H1 (cell line): ENCODE measurements around the gene ZNHIT3. TPM values are rescaled to one million over a fixed set of nuclear protein-coding genes. Genes with fewer than 3 reads are reported as not detected.

Experiments used
- CTCF ChIA-PET: fragments of 300-600 bp; sonication (Branson Sonifier 250); formaldehyde crosslinking; loops from one replicate; lab custom pipeline; 2021; ENCODE audit not compliant: partially characterized antibody; lab: Charles Lee
- POLR2A ChIA-PET: fragments of 300-600 bp; sonication (Branson Sonifier 250); formaldehyde crosslinking; loops from one replicate; lab custom pipeline; 2021; ENCODE audit warnings: inconsistent platforms; ENCODE audit not compliant: partially characterized antibody; lab: Charles Lee
- DNase-seq, 2 experiments: peaks; one replicate each; pipeline versions ENCODE4 v3.0.0 to v3.0.0-alpha.2; 2010 to 2022; ENCODE audit warnings: low spot score in 2 of 2, low read depth in 1 of 2, mixed read lengths in 1 of 2
- FAIRE-seq: peaks from 2 replicates; lab custom pipeline; 2011; peaks lifted over from hg19 to GRCh38; lab: Jason Lieb, UNC
- H2AFZ ChIP-seq: 2 replicates; pipeline ENCODE4 v1.8.1; 2012; ENCODE audit warnings: low read length, inconsistent platforms
- H2AK5ac ChIP-seq: 2 replicates; pipeline ENCODE4 v1.6.1; 2013; ENCODE audit warnings: low read depth, low read length
- H2BK120ac ChIP-seq: replicated peaks from 2 replicates; pipeline ENCODE3; 2013; ENCODE audit warnings: low read depth, low read length, inconsistent platforms
- H2BK12ac ChIP-seq: 2 replicates; pipeline ENCODE4 v1.6.1; 2013; ENCODE audit warnings: low read depth, low read length
- H2BK15ac ChIP-seq: 2 replicates; pipeline ENCODE4 v1.6.1; 2013; ENCODE audit warnings: low read length
- H2BK20ac ChIP-seq: 2 replicates; pipeline ENCODE4 v1.6.1; 2013; ENCODE audit warnings: low read length
- H2BK5ac ChIP-seq: 2 replicates; pipeline ENCODE4 v1.6.1; 2013; ENCODE audit warnings: low read depth, low read length
- H3K14ac ChIP-seq: 2 replicates; pipeline ENCODE4 v1.6.1; 2013; ENCODE audit warnings: inconsistent platforms; ENCODE audit not compliant: insufficient read length
- H3K18ac ChIP-seq: 2 replicates; pipeline ENCODE4 v1.6.1; 2013; ENCODE audit warnings: low read length; ENCODE audit errors: extremely low read depth
- H3K23ac ChIP-seq: 2 replicates; pipeline ENCODE4 v1.6.1; 2013; ENCODE audit warnings: inconsistent platforms; ENCODE audit not compliant: insufficient read length
- H3K23me2 ChIP-seq: 2 replicates; pipeline ENCODE4 v1.6.1; 2013; ENCODE audit warnings: low read depth, low read length
- H3K27ac ChIP-seq: 2 replicates; pipeline ENCODE4 v1.6.1; 2011; ENCODE audit warnings: low read depth, low read length, inconsistent platforms
- H3K27me3 ChIP-seq, 4 experiments: replicated peaks in 1 of 4; 1 replicate in 1 of 4; 2 replicates in 3 of 4; pipeline versions ENCODE4 v1.6.1 to v1.8.1; 2011 to 2013; ENCODE audit warnings: low read length in 3 of 4, mild to moderate bottlenecking in 3 of 4, inconsistent platforms in 2 of 4, mixed read lengths in 2 of 4, moderate library complexity in 1 of 4; ENCODE audit not compliant: control insufficient read depth in 3 of 4, insufficient read depth in 3 of 4; ENCODE audit errors: extremely low read depth in 1 of 4
- H3K36me3 ChIP-seq, 4 experiments: 2 replicates each; pipeline versions ENCODE4 v1.6.1 to v1.8.1; 2011 to 2013; ENCODE audit warnings: mild to moderate bottlenecking in 4 of 4, low read length in 3 of 4, moderate library complexity in 2 of 4, control low read depth in 1 of 4, inconsistent platforms in 1 of 4; ENCODE audit not compliant: insufficient read depth in 4 of 4, control insufficient read depth in 2 of 4
- H3K4ac ChIP-seq: replicated peaks from 2 replicates; pipeline ENCODE3; 2013; ENCODE audit warnings: low read length, low read depth, mixed read lengths, inconsistent platforms; ENCODE audit not compliant: insufficient read length
- H3K4me1 ChIP-seq, 4 experiments: replicated peaks in 1 of 4; 1 replicate in 1 of 4; 2 replicates in 3 of 4; pipeline versions ENCODE4 v1.6.1 to v1.8.1; 2011 to 2013; ENCODE audit warnings: low read length in 3 of 4, inconsistent platforms in 2 of 4, mixed read lengths in 1 of 4; ENCODE audit not compliant: insufficient read depth in 4 of 4, control insufficient read depth in 3 of 4
- H3K4me2 ChIP-seq, 2 experiments: 2 replicates each; pipeline versions ENCODE4 v1.6.1 to v1.8.1; 2011 to 2013; ENCODE audit warnings: low read depth in 2 of 2, low read length in 2 of 2, control low read depth in 1 of 2, inconsistent platforms in 1 of 2, mild to moderate bottlenecking in 1 of 2; ENCODE audit not compliant: insufficient read depth in 1 of 2
- H3K4me3 ChIP-seq, 4 experiments: fragments of 200-600, 300-600 bp in 1 of 4; sonication (generic), shearing (Covaris generic), sonication (Bioruptor Twin) in 1 of 4; 2 replicates each; pipeline versions ENCODE4 v1.5.1 to v1.8.1; 2011 to 2016; ENCODE audit warnings: low read length in 4 of 4, low read depth in 3 of 4, control low read depth in 2 of 4, inconsistent platforms in 2 of 4, mild to moderate bottlenecking in 2 of 4, mixed read lengths in 1 of 4, moderate library complexity in 1 of 4; ENCODE audit not compliant: insufficient read depth in 2 of 4; ENCODE audit errors: extremely low read depth in 1 of 4
- H3K56ac ChIP-seq: replicated peaks from 2 replicates; pipeline ENCODE3; 2013; ENCODE audit warnings: low read depth, mild to moderate bottlenecking, mixed read lengths, low read length, inconsistent platforms; ENCODE audit not compliant: insufficient read length
- H3K79me1 ChIP-seq: 2 replicates; pipeline ENCODE4 v1.6.1; 2013; ENCODE audit warnings: low read depth, low read length, control low read depth
- H3K79me2 ChIP-seq, 2 experiments: 2 replicates each; pipeline versions ENCODE4 v1.6.1 to v1.8.1; 2012 to 2013; ENCODE audit warnings: low read length in 2 of 2, mild to moderate bottlenecking in 2 of 2, inconsistent platforms in 1 of 2; ENCODE audit not compliant: insufficient read depth in 2 of 2, control insufficient read depth in 1 of 2
- H3K9ac ChIP-seq, 4 experiments: replicated peaks in 1 of 4; 1 replicate in 1 of 4; 2 replicates in 3 of 4; pipeline versions ENCODE4 v1.6.1 to v1.8.1; 2011 to 2013; ENCODE audit warnings: low read depth in 3 of 4, low read length in 3 of 4, control low read depth in 2 of 4, mild to moderate bottlenecking in 2 of 4, moderate library complexity in 2 of 4, inconsistent platforms in 1 of 4; ENCODE audit errors: extremely low read depth in 1 of 4
- H3K9me3 ChIP-seq, 2 experiments: 2 replicates each; pipeline versions ENCODE4 v1.6.1 to v1.8.1; 2012 to 2013; ENCODE audit warnings: mild to moderate bottlenecking in 2 of 2, moderate library complexity in 2 of 2, control low read depth in 1 of 2, inconsistent platforms in 1 of 2, low read depth in 1 of 2, low read length in 1 of 2, mixed read lengths in 1 of 2; ENCODE audit not compliant: insufficient read depth in 2 of 2
- H4K20me1 ChIP-seq, 2 experiments: replicated peaks in 1 of 2; 2 replicates each; pipeline versions ENCODE3 to v1.8.1; 2011 to 2013; ENCODE audit warnings: inconsistent platforms in 2 of 2, low read length in 2 of 2, mild to moderate bottlenecking in 1 of 2; ENCODE audit not compliant: insufficient read depth in 2 of 2, control insufficient read depth in 1 of 2
- H4K5ac ChIP-seq: 2 replicates; pipeline ENCODE4 v1.6.1; 2013; ENCODE audit warnings: low read length, low read depth, mixed read lengths, inconsistent platforms; ENCODE audit not compliant: insufficient read length
- H4K8ac ChIP-seq: 2 replicates; pipeline ENCODE4 v1.8.0; 2013; ENCODE audit warnings: mild to moderate bottlenecking, moderate library complexity, low read length, inconsistent platforms; ENCODE audit not compliant: insufficient read depth; ENCODE audit errors: extremely low read depth
- H4K91ac ChIP-seq: replicated peaks from 2 replicates; pipeline ENCODE3; 2013; ENCODE audit warnings: low read length, mixed read lengths, inconsistent platforms; ENCODE audit not compliant: insufficient read length
- BRCA1 ChIP-seq: IDR thresholded peaks from 2 replicates; pipeline ENCODE4 v1.6.1; 2012; ENCODE audit warnings: low read depth, low read length, improper control_type of control experiment
- CBX5 ChIP-seq: fragments of 300-800, 300-1000 bp; sonication (generic); IDR thresholded peaks from 2 replicates; pipeline ENCODE4 v1.7.1; 2016; ENCODE audit warnings: antibody characterized with exemption, low read length, low read depth
- EZH2 ChIP-seq: fragments of 200-600 bp; sonication (generic); IDR thresholded peaks from 2 replicates; pipeline ENCODE4 v1.7.1; 2012; ENCODE audit warnings: low read depth, mild to moderate bottlenecking, moderate library complexity, low read length, inconsistent platforms; ENCODE audit not compliant: severe bottlenecking
- HDAC2 ChIP-seq, 2 experiments: fragments of 300-600 bp in 1 of 2; sonication (generic) in 1 of 2; IDR thresholded peaks; 2 replicates each; pipeline ENCODE4 v1.6.1; 2011 to 2012; ENCODE audit warnings: low read depth in 2 of 2, low read length in 2 of 2, mild to moderate bottlenecking in 2 of 2, moderate library complexity in 2 of 2, borderline replicate concordance in 1 of 2, inconsistent platforms in 1 of 2
- KDM4A ChIP-seq: IDR thresholded peaks from one replicate; pipeline ENCODE4 v1.7.1; 2012; ENCODE audit warnings: low read depth, mild to moderate bottlenecking, moderate library complexity, low read length, inconsistent platforms; ENCODE audit not compliant: severe bottlenecking
- NANOG ChIP-seq: IDR thresholded peaks from 2 replicates; pipeline ENCODE4 v1.6.1; 2011; ENCODE audit warnings: low read length, low read depth, mild to moderate bottlenecking, inconsistent platforms; ENCODE audit not compliant: insufficient read depth, poor library complexity, severe bottlenecking
- POLR2AphosphoS5 ChIP-seq: IDR thresholded peaks from 2 replicates; pipeline ENCODE4 v1.6.1; 2011; ENCODE audit warnings: low read depth, low read length
- TEAD4 ChIP-seq: IDR thresholded peaks from 2 replicates; pipeline ENCODE4 v1.6.1; 2012; ENCODE audit warnings: low read depth, low read length, inconsistent platforms, mixed read lengths
- WGBS, 2 experiments: shearing (Covaris generic) in 1 of 2; methylation state at CpG; one replicate each; pipeline versions ENCODE4 v1.1.6 to v1.1.7; 2013 to 2015; ENCODE audit warnings: low lambda C conversion rate in 2 of 2, mixed read lengths in 2 of 2, inconsistent platforms in 1 of 2, low coverage in 1 of 2, missing lambda C conversion rate in 1 of 2; ENCODE audit not compliant: insufficient replicate concordance in 2 of 2, insufficient coverage in 1 of 2, insufficient read length in 1 of 2; ENCODE audit errors: extremely low coverage in 1 of 2, missing lambda C conversion rate in 1 of 2; 5-methylcytosine and 5-hydroxymethylcytosine counted together
- polyA plus RNA-seq, 7 experiments: library from polyadenylated mRNA; depleted of rRNA in 3 of 7; stranded (reverse) in 5 of 7; unstranded in 2 of 7; fragments of >200 nt in 5 of 7; fragments of 200-250 nt in 2 of 7; gene quantifications; 1 replicate in 5 of 7; 2 replicates in 1 of 7; 4 replicates in 1 of 7; pipeline versions ENCODE4 v1.2.1 to v1.2.3, GENCODE V29; 2011 to 2013; ENCODE audit warnings: missing spikeins in 2 of 7, mixed read lengths in 2 of 7
- total RNA-seq: library from RNA; stranded (reverse); fragmentation: NEBNext Ultra II Directional; extraction: Animal tissue kit (Norgen Biotek cat#: 25700); gene quantifications from 2 replicates; pipeline ENCODE4 v1.2.1, GENCODE V29; 2021

Gene ZNHIT3
- total and polyA plus RNA-seq, 2 of the 8 experiments (the other 6 are each of a cell fraction or from before 2014, with no cell fraction given), result 59.1 to 147 TPM

DNA sequence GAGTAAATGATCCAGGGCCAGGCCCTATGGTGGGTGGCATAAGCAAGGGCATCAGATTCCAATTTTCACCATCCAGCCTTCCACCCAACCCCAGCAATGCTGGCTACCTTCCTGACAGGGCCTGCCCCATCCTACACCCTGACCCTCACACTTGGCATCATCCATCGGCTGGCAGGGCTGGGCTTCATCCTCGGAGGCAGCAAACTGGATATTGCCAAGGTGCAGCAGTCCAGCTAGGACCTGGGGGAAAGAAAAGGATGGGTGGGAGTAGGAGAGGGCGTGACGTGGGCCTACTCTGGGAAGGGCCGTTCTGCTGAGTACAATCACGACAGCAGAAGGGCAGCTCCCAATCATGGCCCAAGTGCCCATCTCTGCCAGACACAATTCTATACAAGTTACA is 24.7 kb downstream of the ZNHIT3 start:
- no peaks in the 10 kb centered on the region for H3K79me1 ChIP-seq
- H3K4ac ChIP-seq, result no peak overlapping the region
- H3K9me3 ChIP-seq, result no peaks in the 10 kb centered on the region
- H3K14ac ChIP-seq, result no peak overlapping the region
- H2BK15ac ChIP-seq, result no peak overlapping the region
- H3K23ac ChIP-seq, result no peak overlapping the region
- FAIRE-seq (no peak), DNase-seq (no peak)
- no peak overlapping the region for H3K56ac ChIP-seq
- H2BK12ac ChIP-seq, result no peak overlapping the region
- H3K4me1 ChIP-seq, result no peaks in the 10 kb centered on the region
- H2AFZ ChIP-seq, result no peak overlapping the region
- ChIA-PET POLR2A (interaction anchor here (0.6 to 13.9 kb wide), 6 partner anchors 13 to 23 kb away, joined by 3 to 205 read pairs (median 6); partner anchors contain the start of genes MYO19 and PIGW), CTCF (no interaction called here)
- no peak overlapping the region for H3K4me2 ChIP-seq
- H4K91ac ChIP-seq, result no peak overlapping the region
- peaks cover 10% of the 10 kb centered on the region in 2 experiments for H4K20me1 ChIP-seq
- no peak overlapping the region for H2BK120ac ChIP-seq
- no peak overlapping the region for H2BK5ac ChIP-seq
- no peaks in the 10 kb centered on the region for H3K27me3 ChIP-seq
- no peak overlapping the region for H3K18ac ChIP-seq
- no peak overlapping the region for H4K8ac ChIP-seq
- peaks cover 41 to 90% (median 69%) of the 10 kb centered on the region in 4 experiments for H3K36me3 ChIP-seq
- H3K9ac ChIP-seq, result no peak overlapping the region; a peak in 1 of 7 replicates
- TF ChIP-seq TEAD4 (no peak), NANOG (no peak), EZH2 (no peak), KDM4A (no peak), HDAC2 (IDR thresholded peaks at IDR 0.05; ENCODE audit: borderline replicate concordance in 1 of 2, low read depth in 2 of 2, low read length in 2 of 2) (no peak), BRCA1 (no peak), POLR2AphosphoS5 (no peak; the same call in 1 of the 2 replicates), CBX5 (no peak)
- no peaks in the 10 kb centered on the region for H3K79me2 ChIP-seq
- H3K27ac ChIP-seq, result no peak overlapping the region
- H2AK5ac ChIP-seq, result no peak overlapping the region
- no peaks in the 10 kb centered on the region for H3K23me2 ChIP-seq
- no peak overlapping the region for H3K4me3 ChIP-seq
- WGBS, 2 experiments, result 92% methylated on average over 6 of the region's 6 CpGs; no CpG with 5 or more reads in 1 of the 2 experiments
- H4K5ac ChIP-seq, result no peak overlapping the region
- H2BK20ac ChIP-seq, result no peak overlapping the region
